ENCODE measurements around the gene XXYLT1. TPM values are rescaled to one million over a fixed set of nuclear protein-coding genes. Genes with fewer than 3 reads are reported as not detected.

The XXYLT1 gene
- total RNA-seq, 4 donors from 2014 or later = 6.0 to 16.1 (median 9.6) TPM

DNA sequence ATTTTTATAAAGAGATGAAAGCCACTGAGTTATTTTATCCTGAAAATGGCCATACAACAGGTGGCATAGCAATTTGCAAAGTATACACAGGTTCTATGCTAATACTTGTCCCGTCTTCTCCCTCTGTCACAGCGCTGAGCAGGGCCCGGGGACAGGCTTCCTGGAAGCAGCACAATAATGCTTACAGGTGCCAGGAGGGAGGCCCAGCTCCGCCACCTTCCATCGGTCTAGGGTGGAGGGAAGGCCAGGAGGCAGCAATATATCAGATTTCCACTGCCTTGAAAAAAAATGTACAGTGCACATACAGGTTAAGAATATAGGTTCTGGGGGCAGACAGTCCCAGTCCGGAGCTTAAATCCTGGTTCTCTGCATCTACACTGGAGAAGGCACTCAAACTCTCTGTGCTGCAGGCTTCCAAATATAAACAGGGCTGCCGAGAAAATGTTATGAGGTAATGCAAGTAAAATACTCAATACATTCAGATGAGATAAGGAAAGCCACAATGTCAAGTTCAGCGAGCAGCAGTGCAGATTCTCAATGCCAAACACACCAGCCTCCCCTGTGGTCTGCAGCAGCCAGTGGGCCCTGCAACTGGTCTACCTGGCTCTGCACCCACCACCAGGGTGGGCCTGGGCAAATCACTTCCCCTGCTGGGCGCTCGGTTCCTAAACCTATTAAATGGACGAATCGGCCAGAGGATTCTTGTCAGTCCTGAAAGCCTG lies 189.6 kb downstream of the XXYLT1 start:
- ATAC-seq (ENCODE audit: low FRiP score) (no peak), DNase-seq (ENCODE audit: low spot score) (no peak)
- TF ChIP-seq, protein P1, sequence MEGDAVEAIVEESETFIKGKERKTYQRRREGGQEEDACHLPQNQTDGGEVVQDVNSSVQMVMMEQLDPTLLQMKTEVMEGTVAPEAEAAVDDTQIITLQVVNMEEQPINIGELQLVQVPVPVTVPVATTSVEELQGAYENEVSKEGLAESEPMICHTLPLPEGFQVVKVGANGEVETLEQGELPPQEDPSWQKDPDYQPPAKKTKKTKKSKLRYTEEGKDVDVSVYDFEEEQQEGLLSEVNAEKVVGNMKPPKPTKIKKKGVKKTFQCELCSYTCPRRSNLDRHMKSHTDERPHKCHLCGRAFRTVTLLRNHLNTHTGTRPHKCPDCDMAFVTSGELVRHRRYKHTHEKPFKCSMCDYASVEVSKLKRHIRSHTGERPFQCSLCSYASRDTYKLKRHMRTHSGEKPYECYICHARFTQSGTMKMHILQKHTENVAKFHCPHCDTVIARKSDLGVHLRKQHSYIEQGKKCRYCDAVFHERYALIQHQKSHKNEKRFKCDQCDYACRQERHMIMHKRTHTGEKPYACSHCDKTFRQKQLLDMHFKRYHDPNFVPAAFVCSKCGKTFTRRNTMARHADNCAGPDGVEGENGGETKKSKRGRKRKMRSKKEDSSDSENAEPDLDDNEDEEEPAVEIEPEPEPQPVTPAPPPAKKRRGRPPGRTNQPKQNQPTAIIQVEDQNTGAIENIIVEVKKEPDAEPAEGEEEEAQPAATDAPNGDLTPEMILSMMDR (IDR thresholded peaks at IDR 0.05) = no peak

DNA sequence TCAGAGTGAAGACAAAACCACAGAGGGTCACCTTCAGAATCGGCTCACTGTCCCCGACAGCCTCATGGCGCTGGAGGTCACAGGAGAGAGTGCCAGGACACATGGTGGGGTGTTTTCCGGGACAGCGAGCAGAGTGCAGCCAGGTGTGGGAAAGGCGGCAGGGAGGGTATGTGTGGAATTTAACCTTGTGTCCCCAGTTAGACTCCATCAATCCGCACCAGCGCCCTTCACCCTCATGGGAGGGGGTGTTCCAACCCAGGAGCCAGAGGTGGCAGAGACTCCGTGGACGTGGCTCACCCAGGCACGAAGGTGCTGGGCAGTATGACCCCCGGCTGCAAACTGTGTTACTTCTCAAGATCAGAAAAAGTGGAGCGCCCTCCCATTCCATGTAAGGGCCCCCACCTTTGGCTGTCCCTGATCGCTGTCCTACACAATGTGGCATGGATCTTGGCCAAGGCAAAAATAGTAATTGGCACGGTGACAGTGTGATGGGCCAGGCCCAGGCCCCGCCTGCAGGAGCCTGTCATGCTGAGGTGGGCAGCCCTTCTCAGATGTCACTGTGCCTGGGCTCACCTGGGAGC lies 190.3 kb downstream of the XXYLT1 start:
- ATAC-seq (ENCODE audit: low FRiP score) = no peak
- no peak for DNase-seq (ENCODE audit: low spot score)
- TF ChIP-seq, protein P1 (IDR thresholded peaks at IDR 0.05) = no peak

DNA sequence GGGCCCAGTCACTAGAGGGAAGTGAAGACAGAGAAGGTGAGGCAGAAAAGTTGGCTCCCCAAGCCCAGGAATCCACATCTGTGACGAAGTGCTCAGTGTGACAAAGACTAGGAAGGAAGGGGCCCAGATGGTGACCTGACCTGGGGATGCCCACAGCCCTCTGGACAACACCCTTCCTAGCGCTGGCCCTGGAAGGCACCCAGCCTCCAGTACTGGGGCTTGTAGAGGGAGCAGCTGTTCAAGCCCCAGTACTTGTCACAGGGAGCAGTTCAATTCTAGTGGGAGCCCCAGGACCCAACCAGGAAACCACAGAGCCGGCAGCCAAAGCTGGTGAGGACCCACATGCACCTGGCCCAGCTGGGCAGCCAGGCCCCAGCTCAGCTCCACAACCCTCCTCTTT lies 190.8 kb downstream of the XXYLT1 start:
- ATAC-seq (ENCODE audit: low FRiP score) = no peak
- no peak for DNase-seq (ENCODE audit: low spot score)
- TF ChIP-seq, protein P1 (IDR thresholded peaks at IDR 0.05) = no peak

DNA sequence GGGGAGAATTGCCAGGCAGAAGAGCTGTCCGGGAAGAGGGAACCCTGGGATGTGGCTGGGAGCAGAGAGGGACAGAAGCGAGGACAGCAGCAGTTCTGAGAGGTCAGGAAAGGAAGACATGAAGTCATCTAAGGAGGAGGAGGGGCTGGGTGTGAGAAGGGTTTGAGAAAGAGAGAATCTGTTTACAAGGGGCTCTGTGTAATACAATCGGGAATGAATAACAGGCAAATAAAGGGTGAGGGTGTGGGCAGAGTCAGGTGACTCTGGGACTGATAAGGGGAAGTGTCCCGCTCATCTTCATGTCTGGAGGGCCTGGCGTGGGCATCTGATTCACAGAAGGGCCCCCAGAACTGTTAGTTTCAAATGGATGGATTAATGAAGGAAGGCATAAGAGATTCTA lies 191.3 kb downstream of the XXYLT1 start:
- no peak for DNase-seq (ENCODE audit: low spot score)
- TF ChIP-seq, protein P1 (IDR thresholded peaks at IDR 0.05) = no peak
- ATAC-seq (ENCODE audit: low FRiP score) = no peak

DNA sequence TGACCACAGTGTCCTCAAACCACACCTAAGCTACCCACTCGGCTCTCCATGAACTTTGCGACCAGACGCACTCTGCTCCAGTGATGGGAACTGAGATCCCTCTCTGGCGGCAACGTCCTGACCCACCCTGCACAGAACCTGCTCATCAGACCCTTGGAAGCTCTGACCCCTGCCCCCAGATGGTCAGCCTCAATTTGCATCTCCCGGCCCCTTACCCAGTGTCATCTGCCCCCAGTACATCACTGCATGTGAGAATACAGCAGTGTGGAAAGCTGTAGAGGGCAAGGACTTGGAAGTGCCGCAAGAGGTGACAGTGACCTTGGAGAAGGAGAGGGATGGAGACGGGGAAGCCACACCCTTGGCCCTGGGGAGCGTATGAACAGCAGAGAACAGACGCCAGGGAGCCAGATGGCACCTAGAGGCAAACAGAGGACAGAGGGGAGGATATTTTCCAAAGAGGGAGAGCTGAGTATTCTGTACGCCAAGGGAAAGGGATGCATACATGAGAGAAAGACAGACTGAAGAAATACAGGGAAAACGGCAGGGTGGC lies 192.0 kb downstream of the XXYLT1 start:
- TF ChIP-seq, protein P1 (IDR thresholded peaks at IDR 0.05) = no peak
- ATAC-seq (ENCODE audit: low FRiP score) (no peak), DNase-seq (ENCODE audit: low spot score) (no peak)

DNA sequence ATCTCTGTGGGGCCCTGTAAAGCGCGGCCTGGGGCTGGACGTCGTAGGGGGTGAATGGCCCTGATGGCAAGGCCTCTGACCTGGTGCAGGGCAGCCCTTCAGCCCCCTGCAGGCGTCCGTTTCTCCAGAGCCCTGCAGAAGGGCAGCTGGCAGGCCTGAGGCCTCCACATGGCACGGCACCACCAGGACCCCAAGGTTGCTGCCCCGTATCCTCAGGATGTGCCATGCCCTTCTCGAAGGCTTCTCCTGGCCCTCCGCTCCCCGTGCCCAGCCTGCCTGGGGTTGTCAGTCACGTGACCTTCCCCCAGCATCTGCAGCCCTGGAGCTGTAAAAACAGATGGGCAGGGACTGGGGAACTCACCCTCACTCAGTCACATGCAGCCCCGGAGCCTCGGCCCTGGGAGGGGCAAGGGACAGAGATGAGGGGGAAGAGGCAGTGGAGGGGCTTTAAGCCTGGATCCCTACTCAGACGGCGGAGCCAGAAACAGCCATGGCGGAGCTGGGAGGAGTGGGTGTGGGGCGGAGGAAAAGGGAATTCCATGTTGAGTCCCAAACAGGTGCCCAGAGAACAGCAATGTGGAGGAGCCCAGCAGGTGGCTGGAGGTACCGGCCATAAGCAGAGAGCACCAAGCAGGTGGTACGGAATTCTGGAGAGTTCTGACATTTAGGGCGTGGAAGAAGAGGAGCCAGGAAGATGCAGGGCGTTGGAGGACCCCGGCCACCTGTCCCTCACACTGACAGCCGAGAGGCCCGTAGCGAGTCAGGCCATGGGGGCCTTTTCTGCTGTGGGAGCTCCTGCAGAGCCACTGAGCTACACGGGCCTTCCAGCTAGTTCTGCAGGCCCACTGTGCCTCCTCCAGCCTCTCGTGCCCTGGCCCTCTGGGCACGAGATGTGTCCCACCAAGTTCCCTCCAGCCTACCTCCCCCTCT lies 193.1 kb downstream of the XXYLT1 start:
- TF ChIP-seq, protein P1 (IDR thresholded peaks at IDR 0.05) = no peak
- DNase-seq (ENCODE audit: low spot score) = no peak
- no peak for ATAC-seq (ENCODE audit: low FRiP score)
